ENCODE measurements around the gene ZNF91.
"Not testable (repeated sequence)": the region's sequence is repeated elsewhere in the genome, so short reads cannot be mapped to it uniquely, and the experiment has no call there.

ZNF91 gene

DNA sequence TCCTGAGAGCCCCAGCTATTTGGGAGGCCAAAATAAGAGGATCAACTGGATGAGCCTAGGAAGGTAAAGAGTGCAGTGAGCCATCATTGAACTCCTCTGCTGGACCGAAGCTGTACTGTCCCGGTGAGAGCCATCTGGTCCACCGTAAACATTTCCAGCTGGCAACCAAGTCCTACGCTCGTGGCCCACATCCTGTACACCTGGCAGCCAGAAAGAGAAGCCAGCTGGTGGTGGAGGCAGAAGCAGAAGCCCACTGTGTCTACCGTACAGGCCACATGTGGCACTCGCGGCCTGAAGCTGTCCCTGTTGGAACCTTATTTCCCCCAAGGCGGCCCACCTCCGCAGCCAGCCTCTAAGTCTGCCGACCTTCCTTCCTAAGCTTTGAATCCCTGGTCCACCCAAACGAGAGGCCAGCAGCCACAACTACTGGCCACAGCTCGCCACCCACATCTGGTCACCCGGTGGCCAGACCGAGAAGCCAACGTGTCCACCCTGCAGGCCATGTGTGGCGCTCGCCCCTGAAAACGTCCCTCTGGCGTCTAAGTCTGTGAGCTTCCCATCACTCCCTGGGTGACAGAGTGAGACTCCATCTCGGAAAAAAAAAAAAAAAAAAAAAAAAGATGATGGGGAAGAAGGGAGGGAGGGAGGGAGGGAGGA is 14.2 kb upstream of the ZNF91 start:
- Histone ChIP-seq H3K4me1 (ENCODE audit: control insufficient read depth, insufficient read depth, low read length) (no peaks in the 10 kb centered on the region), H3K27me3 (ENCODE audit: control insufficient read depth, insufficient read depth, low read length) (no peaks in the 10 kb centered on the region), H3K36me3 (ENCODE audit: control insufficient read depth, insufficient read depth, low read length) (no peaks in the 10 kb centered on the region), H3K27ac (ENCODE audit: low read depth, low read length) (no peak overlapping the region), H3K9ac (ENCODE audit: low read length) (no peak overlapping the region), H3K4me3 (ENCODE audit: low read length) (no peak overlapping the region)

- no peaks in the 10 kb centered on the region for H3K27me3 ChIP-seq (ENCODE audit: control insufficient read depth, insufficient read depth, low read length)
- no peaks in the 10 kb centered on the region for H3K36me3 ChIP-seq (ENCODE audit: control insufficient read depth, insufficient read depth, low read length)
- no peak overlapping the region for H3K27ac ChIP-seq (ENCODE audit: low read depth, low read length)
- H3K4me1 ChIP-seq (ENCODE audit: control insufficient read depth, insufficient read depth, low read length), result no peaks in the 10 kb centered on the region
- no peak overlapping the region for H3K4me3 ChIP-seq (ENCODE audit: low read length)
- no peak overlapping the region for H3K9ac ChIP-seq (ENCODE audit: low read length)
Observed at GRCh38 chr19:23407616-23408133, 12.4 kb upstream of the ZNF91 start.

GRCh38 chr19:23406721-23407120 is 11.4 kb upstream of the ZNF91 start:
- Histone ChIP-seq H3K4me3 (ENCODE audit: low read length) (no peak overlapping the region), H3K27me3 (ENCODE audit: control insufficient read depth, insufficient read depth, low read length) (no peaks in the 10 kb centered on the region), H3K36me3 (ENCODE audit: control insufficient read depth, insufficient read depth, low read length) (no peaks in the 10 kb centered on the region), H3K9ac (ENCODE audit: low read length) (no peak overlapping the region), H3K27ac (ENCODE audit: low read depth, low read length) (no peak overlapping the region), H3K4me1 (ENCODE audit: control insufficient read depth, insufficient read depth, low read length) (no peaks in the 10 kb centered on the region)

DNA sequence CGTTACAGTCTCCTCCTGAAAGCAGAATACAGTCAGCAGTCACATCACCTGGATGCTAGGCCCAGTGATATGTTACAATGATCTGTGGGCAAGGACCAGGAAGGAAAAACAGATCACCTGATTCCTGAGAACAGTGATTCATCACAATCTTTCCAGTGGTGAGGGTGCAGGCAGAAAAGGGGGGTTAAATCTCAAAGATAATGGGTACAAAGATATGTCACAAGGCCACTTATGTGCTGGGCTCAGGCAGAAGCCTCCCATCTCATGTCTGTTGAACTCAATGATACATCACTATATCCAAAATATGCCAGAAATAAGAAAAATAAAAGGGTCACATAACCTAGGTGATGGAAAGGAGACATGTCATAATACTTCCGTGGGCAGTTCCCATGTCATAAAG is 10.8 kb upstream of the ZNF91 start:
- Histone ChIP-seq H3K4me3 (ENCODE audit: low read length) (no peak overlapping the region), H3K27ac (ENCODE audit: low read depth, low read length) (no peak overlapping the region), H3K9ac (ENCODE audit: low read length) (no peak overlapping the region), H3K27me3 (ENCODE audit: control insufficient read depth, insufficient read depth, low read length) (no peaks in the 10 kb centered on the region), H3K4me1 (ENCODE audit: control insufficient read depth, insufficient read depth, low read length) (no peaks in the 10 kb centered on the region), H3K36me3 (ENCODE audit: control insufficient read depth, insufficient read depth, low read length) (no peaks in the 10 kb centered on the region)

DNA sequence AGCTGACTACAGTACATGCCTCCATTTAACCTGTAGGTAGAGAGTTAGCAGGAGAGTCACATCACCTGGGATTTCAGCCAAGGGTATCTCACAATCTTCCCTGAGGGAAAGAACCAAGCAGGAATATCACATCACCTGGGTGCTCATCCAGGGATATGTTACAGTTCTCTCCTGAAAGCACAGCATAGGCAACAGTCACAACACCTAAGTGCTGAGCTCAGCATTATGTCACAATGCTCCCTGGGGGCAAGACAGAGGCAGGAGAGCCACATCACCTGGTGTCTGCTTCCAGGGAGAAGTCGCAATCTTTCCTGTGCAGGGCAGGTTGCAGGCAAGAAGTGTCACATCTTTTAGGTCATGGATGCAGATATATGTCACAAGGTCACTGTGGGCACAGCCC is 9.4 kb upstream of the ZNF91 start:
- Histone ChIP-seq H3K27ac (ENCODE audit: low read depth, low read length) (no peak overlapping the region), H3K4me1 (ENCODE audit: control insufficient read depth, insufficient read depth, low read length) (no peaks in the 10 kb centered on the region), H3K27me3 (ENCODE audit: control insufficient read depth, insufficient read depth, low read length) (no peaks in the 10 kb centered on the region), H3K4me3 (ENCODE audit: low read length) (no peak overlapping the region), H3K9ac (ENCODE audit: low read length) (no peak overlapping the region), H3K36me3 (ENCODE audit: control insufficient read depth, insufficient read depth, low read length) (no peaks in the 10 kb centered on the region)

DNA sequence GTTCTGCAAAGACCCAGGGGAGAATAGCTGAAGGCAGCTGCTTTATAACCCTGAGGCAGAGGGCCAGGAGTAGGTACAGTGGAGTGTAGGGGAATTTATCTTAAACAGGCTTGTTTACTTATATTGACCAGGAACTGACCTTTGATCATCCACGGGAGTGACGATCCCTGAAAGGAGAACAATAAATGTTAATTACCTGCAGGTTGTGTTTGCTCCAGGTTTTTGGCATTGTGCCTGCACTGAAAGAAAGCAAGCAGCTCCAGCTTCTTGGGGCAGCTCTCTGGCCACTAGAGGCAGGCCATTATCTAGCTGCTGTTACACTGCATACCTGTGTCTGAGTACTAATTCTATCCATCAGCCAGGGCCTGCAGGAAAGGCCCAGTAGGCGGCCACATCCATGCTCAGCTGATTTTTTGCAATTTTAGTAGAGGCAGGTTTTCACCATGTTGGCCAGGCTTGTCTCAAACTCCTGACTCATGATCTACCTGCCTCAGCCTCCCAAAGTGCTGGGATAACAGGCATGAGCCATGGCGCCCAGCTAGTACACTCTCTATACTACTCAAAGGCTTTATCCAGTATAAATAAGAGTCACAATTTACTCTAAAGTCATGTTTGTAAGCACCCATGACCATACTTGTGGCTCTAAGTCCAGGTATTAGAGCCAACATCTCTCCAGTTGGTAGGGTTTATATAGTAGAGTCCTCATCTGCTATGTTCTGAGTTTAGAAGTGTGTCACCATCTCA is 8.5 kb upstream of the ZNF91 start:
- Histone ChIP-seq H3K4me3 (ENCODE audit: low read length) (no peak overlapping the region), H3K27ac (ENCODE audit: low read depth, low read length) (no peak overlapping the region), H3K4me1 (ENCODE audit: control insufficient read depth, insufficient read depth, low read length) (no peaks in the 10 kb centered on the region), H3K27me3 (ENCODE audit: control insufficient read depth, insufficient read depth, low read length) (no peaks in the 10 kb centered on the region), H3K9ac (ENCODE audit: low read length) (no peak overlapping the region), H3K36me3 (ENCODE audit: control insufficient read depth, insufficient read depth, low read length) (no peaks in the 10 kb centered on the region)

DNA sequence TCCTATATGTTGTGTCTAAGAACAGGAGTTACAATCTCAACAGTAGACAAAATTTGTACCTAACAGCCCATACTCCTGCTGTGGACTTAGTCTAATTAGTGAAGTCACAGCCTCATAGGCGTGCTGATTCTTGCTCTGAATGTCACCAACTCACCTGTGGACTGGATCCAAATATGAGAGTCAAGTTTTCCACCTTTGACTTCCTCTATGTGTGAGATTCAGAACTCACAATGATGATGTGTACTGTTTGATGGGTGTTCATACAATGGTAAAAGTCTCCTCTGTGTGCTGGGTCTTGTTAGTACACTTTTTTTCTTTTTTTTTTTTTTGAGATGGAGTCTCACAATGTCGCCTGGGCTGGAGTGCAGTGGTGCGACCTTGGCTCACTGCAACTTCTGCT is 7.8 kb upstream of the ZNF91 start:
- no peak overlapping the region for H3K4me3 ChIP-seq (ENCODE audit: low read length)
- no peak overlapping the region for H3K27ac ChIP-seq (ENCODE audit: low read depth, low read length)
- no peak overlapping the region for H3K9ac ChIP-seq (ENCODE audit: low read length)
- no peaks in the 10 kb centered on the region for H3K36me3 ChIP-seq (ENCODE audit: control insufficient read depth, insufficient read depth, low read length)
- H3K27me3 ChIP-seq (ENCODE audit: control insufficient read depth, insufficient read depth, low read length), result no peaks in the 10 kb centered on the region
- no peaks in the 10 kb centered on the region for H3K4me1 ChIP-seq (ENCODE audit: control insufficient read depth, insufficient read depth, low read length)

DNA sequence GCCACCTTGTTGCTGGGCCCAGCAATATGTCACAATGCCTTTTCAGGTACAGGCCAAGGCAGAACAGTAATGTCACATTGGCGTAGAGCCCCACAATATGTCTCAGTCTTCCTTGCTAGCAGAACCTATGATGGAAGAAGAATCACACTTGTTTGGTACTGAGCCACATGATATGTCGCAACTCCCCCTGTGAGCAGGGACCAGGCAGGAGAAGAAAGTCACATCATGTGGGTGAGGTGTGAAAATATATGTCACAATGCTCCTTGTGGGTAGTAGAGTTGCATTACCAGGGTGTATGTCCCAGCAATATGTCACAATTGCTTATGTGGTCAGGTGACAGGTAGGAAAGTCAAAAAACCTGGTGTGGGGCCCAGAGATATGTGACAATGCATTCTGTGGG is 7.1 kb upstream of the ZNF91 start:
- Histone ChIP-seq H3K4me3 (ENCODE audit: low read length) (no peak overlapping the region), H3K27me3 (ENCODE audit: control insufficient read depth, insufficient read depth, low read length) (no peaks in the 10 kb centered on the region), H3K27ac (ENCODE audit: low read depth, low read length) (no peak overlapping the region), H3K36me3 (ENCODE audit: control insufficient read depth, insufficient read depth, low read length) (no peaks in the 10 kb centered on the region), H3K9ac (ENCODE audit: low read length) (no peak overlapping the region), H3K4me1 (ENCODE audit: control insufficient read depth, insufficient read depth, low read length) (no peaks in the 10 kb centered on the region)

DNA sequence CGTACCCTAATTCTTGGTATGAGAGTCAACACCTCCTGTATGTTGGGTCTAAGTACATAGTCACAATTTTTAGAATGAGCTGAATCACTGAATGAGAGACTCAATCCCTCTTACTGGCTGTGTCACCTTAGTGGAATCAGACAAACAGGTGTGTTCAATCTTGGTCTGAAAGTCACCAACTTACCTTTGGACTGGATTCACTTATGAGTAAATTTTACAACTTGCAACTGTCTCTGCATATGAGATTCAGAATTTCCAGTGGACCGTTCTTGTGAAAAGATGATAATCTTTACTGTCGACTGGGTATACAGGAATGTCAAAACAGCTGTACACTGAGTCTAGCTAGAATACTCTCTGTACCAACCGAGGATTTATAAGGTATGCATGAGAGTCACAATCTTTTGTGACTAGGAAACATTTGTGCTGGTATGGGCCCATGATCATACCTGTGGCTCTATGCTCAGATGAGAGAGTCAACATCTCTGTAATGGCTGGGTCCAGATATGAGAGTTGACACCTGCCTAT is 5.9 kb upstream of the ZNF91 start:
- Histone ChIP-seq H3K9ac (ENCODE audit: low read length) (no peak overlapping the region), H3K4me1 (ENCODE audit: control insufficient read depth, insufficient read depth, low read length) (no peaks in the 10 kb centered on the region)

GRCh38 chr19:23399443-23399842 is 4.2 kb upstream of the ZNF91 start:
- no peaks in the 10 kb centered on the region for H3K36me3 ChIP-seq (ENCODE audit: control insufficient read depth, insufficient read depth, low read length)
- H3K4me1 ChIP-seq (ENCODE audit: control insufficient read depth, insufficient read depth, low read length), result no peaks in the 10 kb centered on the region
- no peak overlapping the region for H3K4me3 ChIP-seq (ENCODE audit: low read length)
- no peaks in the 10 kb centered on the region for H3K27me3 ChIP-seq (ENCODE audit: control insufficient read depth, insufficient read depth, low read length)
- H3K27ac ChIP-seq (ENCODE audit: low read depth, low read length), result no peak overlapping the region
- no peak overlapping the region for H3K9ac ChIP-seq (ENCODE audit: low read length)

More for the DNA sequence above, 5.9 kb upstream of the ZNF91 start:
- no peak overlapping the region for H3K27ac ChIP-seq (ENCODE audit: low read depth, low read length)
- no peaks in the 10 kb centered on the region for H3K27me3 ChIP-seq (ENCODE audit: control insufficient read depth, insufficient read depth, low read length)
- no peaks in the 10 kb centered on the region for H3K36me3 ChIP-seq (ENCODE audit: control insufficient read depth, insufficient read depth, low read length)
- H3K4me3 ChIP-seq (ENCODE audit: low read length), result no peak overlapping the region

DNA sequence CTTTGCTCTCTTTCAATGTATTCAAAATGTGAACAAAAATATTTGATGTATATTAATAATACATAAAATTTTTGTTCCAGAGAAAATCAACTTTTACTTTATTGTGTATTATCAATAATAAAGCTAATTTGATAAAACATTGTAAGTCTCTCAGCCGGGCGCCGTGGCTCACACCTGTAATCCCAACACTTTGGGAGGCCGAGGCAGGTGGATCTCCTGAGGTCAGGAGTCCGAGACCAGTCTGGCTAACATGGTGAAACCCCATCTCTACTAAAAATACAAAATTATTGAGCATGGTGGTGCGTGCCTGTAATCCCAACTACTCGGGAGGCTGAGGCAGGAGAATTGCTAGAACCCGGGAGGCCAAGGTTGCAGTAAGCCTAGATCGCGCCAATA is 449 bp upstream of the ZNF91 start:
- peak overlapping the region; percentile 24 for H3K27ac ChIP-seq (ENCODE audit: low read depth, low read length)
- H3K27me3 ChIP-seq (ENCODE audit: control insufficient read depth, insufficient read depth, low read length); H3K36me3 ChIP-seq (ENCODE audit: control insufficient read depth, insufficient read depth, low read length); H3K4me1 ChIP-seq (ENCODE audit: control insufficient read depth, insufficient read depth, low read length); H3K4me3 ChIP-seq (ENCODE audit: low read length); H3K9ac ChIP-seq (ENCODE audit: low read length): not testable (repeated sequence)

GRCh38 chr19:23394511-23394910 is 760 bp downstream of the ZNF91 start:
- Histone ChIP-seq H3K27me3 (ENCODE audit: control insufficient read depth, insufficient read depth, low read length) (no peaks in the 10 kb centered on the region), H3K36me3 (ENCODE audit: control insufficient read depth, insufficient read depth, low read length) (no peaks in the 10 kb centered on the region), H3K4me3 (ENCODE audit: low read length) (peak overlapping the region; percentile 98), H3K9ac (ENCODE audit: low read length) (peak overlapping the region; percentile 68), H3K27ac (ENCODE audit: low read depth, low read length) (peak overlapping the region; percentile 99), H3K4me1 (ENCODE audit: control insufficient read depth, insufficient read depth, low read length) (peaks cover 5% of the 10 kb centered on the region)

DNA sequence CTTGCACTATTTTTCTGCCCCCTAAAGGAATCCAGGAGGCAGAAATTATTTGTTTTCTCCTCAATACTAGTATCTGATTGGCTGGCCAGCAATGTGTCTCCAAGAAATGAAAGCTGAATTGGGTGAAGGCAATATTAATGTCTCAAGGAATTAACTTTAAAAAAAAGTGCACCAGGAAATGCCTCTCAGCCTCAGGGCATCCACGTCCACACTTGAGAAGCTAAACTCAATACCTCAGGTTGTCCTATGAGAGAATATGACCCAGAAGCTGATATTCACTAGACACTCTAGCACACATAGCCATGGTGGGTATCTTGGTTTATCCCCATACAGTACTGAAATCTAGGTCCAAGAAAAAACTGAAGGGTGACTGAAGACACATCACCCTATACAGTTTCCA is 2.1 kb downstream of the ZNF91 start:
- Histone ChIP-seq H3K27me3 (ENCODE audit: control insufficient read depth, insufficient read depth, low read length) (no peaks in the 10 kb centered on the region), H3K9ac (ENCODE audit: low read length) (no peak overlapping the region), H3K36me3 (ENCODE audit: control insufficient read depth, insufficient read depth, low read length) (peaks cover 9% of the 10 kb centered on the region), H3K27ac (ENCODE audit: low read depth, low read length) (no peak overlapping the region), H3K4me3 (ENCODE audit: low read length) (no peak overlapping the region), H3K4me1 (ENCODE audit: control insufficient read depth, insufficient read depth, low read length) (peaks cover 5% of the 10 kb centered on the region)

Data from rectal smooth muscle tissue (tissue), 1 donor.